ENCODE data around the gene C16orf92. TPM values are rescaled to one million over a fixed set of nuclear protein-coding genes. Genes with fewer than 3 reads are reported as not detected.

Gene C16orf92
- total RNA-seq, 1 experiment from 2014 or later = not detected

DNA sequence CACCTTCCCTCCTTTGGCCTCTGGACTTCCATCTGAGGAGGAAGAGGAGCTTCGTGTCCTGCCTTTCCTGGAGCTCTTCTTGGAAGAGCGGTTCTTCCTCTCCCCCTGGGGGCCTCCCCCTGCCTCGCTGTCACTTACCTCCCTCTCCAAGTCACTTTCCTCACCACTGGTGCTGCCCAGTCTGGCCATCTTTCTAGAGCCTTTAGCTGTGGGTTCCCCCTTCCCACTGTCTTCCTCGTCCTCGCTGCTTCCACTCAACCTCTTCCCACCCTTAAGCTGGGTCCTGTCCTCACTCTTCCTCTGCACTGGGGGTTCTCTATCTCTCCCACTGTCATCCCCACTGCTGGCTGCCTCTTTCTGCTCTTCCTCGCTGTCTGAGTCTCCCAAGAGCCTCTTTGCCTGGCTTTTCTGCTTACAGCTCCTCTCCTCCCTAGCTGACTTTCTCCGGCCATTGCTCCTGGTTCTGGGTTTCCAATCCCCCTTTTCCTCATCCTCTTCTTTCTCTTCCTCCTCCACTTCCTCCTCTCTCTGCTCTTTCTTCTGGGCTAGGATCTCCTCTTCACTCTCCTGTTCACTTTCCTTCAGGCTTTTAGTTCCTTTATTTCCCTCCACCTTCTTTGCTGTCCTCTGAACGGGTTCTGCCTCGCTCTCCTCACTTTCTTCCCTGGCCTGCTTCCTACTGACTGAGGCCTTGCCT is 28.9 kb upstream of the C16orf92 start:
- ChIA-PET POLR2A (interaction anchor here (0.6 to 1.4 kb wide), 4 partner anchors 16 to 57 kb away, joined by 3 to 4 read pairs (median 4); partner anchors contain the start of gene DOC2A), CTCF (interaction anchor here (0.6 to 1.2 kb wide), 3 partner anchors 27 to 980 kb away, joined by 4 to 5 read pairs (median 4); partner anchors contain the start of gene TBX6)
- ATAC-seq (no peak), DNase-seq (ENCODE audit: low spot score) (no peak)
- peak overlapping the region; percentile 94 for H3K4me3 Mint-ChIP-seq
- no peaks in the 10 kb centered on the region for H3K9me3 Mint-ChIP-seq
- peaks cover 11% of the 10 kb centered on the region for H3K4me1 Mint-ChIP-seq
- peaks cover 19% of the 10 kb centered on the region for H3K36me3 Mint-ChIP-seq
- no peak overlapping the region for H3K27ac Mint-ChIP-seq
- H3K27me3 Mint-ChIP-seq (ENCODE audit: low read depth) = no peaks in the 10 kb centered on the region
- TF ChIP-seq CBFB (CRISPR knock-in tag; IDR thresholded peaks at IDR 0.05; ENCODE audit: low read depth) (no peak), NFATC4 (CRISPR knock-in tag; IDR thresholded peaks at IDR 0.05) (no peak), ELF4 (CRISPR knock-in tag; IDR thresholded peaks at IDR 0.05; ENCODE audit: low read depth) (no peak), NR1H2 (CRISPR knock-in tag; IDR thresholded peaks at IDR 0.05) (no peak), ZNF317 (CRISPR knock-in tag; IDR thresholded peaks at IDR 0.05; ENCODE audit: borderline replicate concordance, low read depth) (no peak), TCF7 (CRISPR knock-in tag; IDR thresholded peaks at IDR 0.05; ENCODE audit: low read depth) (no peak), GTF2I (CRISPR knock-in tag; conservative IDR thresholded peaks at IDR 0.05) (no peak), E2F4 (CRISPR knock-in tag; IDR thresholded peaks at IDR 0.05; ENCODE audit: borderline replicate concordance, low read depth) (no peak), ZBTB21 (CRISPR knock-in tag; IDR thresholded peaks at IDR 0.05; ENCODE audit: borderline replicate concordance) (no peak), ZNF121 (CRISPR knock-in tag; IDR thresholded peaks at IDR 0.05) (no peak), JUN (CRISPR knock-in tag; IDR thresholded peaks at IDR 0.05) (no peak), ZNF396 (CRISPR knock-in tag; IDR thresholded peaks at IDR 0.05; ENCODE audit: borderline replicate concordance) (no peak), ZNF416 (CRISPR knock-in tag; IDR thresholded peaks at IDR 0.05) (no peak)
- TF ChIP-seq, protein P1, sequence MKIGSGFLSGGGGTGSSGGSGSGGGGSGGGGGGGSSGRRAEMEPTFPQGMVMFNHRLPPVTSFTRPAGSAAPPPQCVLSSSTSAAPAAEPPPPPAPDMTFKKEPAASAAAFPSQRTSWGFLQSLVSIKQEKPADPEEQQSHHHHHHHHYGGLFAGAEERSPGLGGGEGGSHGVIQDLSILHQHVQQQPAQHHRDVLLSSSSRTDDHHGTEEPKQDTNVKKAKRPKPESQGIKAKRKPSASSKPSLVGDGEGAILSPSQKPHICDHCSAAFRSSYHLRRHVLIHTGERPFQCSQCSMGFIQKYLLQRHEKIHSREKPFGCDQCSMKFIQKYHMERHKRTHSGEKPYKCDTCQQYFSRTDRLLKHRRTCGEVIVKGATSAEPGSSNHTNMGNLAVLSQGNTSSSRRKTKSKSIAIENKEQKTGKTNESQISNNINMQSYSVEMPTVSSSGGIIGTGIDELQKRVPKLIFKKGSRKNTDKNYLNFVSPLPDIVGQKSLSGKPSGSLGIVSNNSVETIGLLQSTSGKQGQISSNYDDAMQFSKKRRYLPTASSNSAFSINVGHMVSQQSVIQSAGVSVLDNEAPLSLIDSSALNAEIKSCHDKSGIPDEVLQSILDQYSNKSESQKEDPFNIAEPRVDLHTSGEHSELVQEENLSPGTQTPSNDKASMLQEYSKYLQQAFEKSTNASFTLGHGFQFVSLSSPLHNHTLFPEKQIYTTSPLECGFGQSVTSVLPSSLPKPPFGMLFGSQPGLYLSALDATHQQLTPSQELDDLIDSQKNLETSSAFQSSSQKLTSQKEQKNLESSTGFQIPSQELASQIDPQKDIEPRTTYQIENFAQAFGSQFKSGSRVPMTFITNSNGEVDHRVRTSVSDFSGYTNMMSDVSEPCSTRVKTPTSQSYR (CRISPR knock-in tag; IDR thresholded peaks at IDR 0.05) = no peak

- POLR2A ChIA-PET = interaction anchor here (0.8 to 1.4 kb wide), 7 partner anchors 16 to 132 kb away, joined by 3 to 5 read pairs (median 3); partner anchors contain the start of genes ALDOA, ASPHD1, CDIPT and DOC2A
- no peak for TF ChIP-seq ZNF416 (CRISPR knock-in tag; IDR thresholded peaks at IDR 0.05)
- TF ChIP-seq, protein P2, sequence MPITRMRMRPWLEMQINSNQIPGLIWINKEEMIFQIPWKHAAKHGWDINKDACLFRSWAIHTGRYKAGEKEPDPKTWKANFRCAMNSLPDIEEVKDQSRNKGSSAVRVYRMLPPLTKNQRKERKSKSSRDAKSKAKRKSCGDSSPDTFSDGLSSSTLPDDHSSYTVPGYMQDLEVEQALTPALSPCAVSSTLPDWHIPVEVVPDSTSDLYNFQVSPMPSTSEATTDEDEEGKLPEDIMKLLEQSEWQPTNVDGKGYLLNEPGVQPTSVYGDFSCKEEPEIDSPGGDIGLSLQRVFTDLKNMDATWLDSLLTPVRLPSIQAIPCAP (CRISPR knock-in tag; IDR thresholded peaks at IDR 0.05) = no peak; the same call in 1 of the 2 replicates
- TF ChIP-seq NR2C2 (CRISPR knock-in tag; IDR thresholded peaks at IDR 0.05) = no peak
- TF ChIP-seq RORB (CRISPR knock-in tag; IDR thresholded peaks at IDR 0.05) = no peak
- no peak for TF ChIP-seq ERG (CRISPR knock-in tag; IDR thresholded peaks at IDR 0.05)
- peak; percentile 8; the same call in 1 of the 2 replicates for TF ChIP-seq ETV6 (CRISPR knock-in tag; IDR thresholded peaks at IDR 0.05)
- TF ChIP-seq, protein P3, sequence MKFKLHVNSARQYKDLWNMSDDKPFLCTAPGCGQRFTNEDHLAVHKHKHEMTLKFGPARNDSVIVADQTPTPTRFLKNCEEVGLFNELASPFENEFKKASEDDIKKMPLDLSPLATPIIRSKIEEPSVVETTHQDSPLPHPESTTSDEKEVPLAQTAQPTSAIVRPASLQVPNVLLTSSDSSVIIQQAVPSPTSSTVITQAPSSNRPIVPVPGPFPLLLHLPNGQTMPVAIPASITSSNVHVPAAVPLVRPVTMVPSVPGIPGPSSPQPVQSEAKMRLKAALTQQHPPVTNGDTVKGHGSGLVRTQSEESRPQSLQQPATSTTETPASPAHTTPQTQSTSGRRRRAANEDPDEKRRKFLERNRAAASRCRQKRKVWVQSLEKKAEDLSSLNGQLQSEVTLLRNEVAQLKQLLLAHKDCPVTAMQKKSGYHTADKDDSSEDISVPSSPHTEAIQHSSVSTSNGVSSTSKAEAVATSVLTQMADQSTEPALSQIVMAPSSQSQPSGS (CRISPR knock-in tag; IDR thresholded peaks at IDR 0.05; ENCODE audit: borderline replicate concordance, low read depth) = no peak
- TF ChIP-seq ZNF317 (CRISPR knock-in tag; IDR thresholded peaks at IDR 0.05; ENCODE audit: borderline replicate concordance, low read depth) = no peak
- 0 out of 2 replicates have a peak, but pooled peaks have one; percentile 17 for TF ChIP-seq EMX1 (CRISPR knock-in tag; IDR thresholded peaks at IDR 0.05)
- peaks cover 17% of the 10 kb centered on the region for H3K36me3 Mint-ChIP-seq
These were observed 28.2 kb upstream of the C16orf92 start for GRCh38 chr16:29994600-29995323.

More at GRCh38 chr16:29994600-29995323, 28.2 kb upstream of the C16orf92 start:
- CTCF ChIA-PET = interaction anchor here (0.7 to 1.2 kb wide), 6 partner anchors 21 to 179 kb away, joined by 3 to 4 read pairs (median 3); partner anchors contain the start of genes CDIPT, PAGR1, TAOK2 and TBX6
- 0 out of 2 replicates have a peak overlapping the region, but pooled peaks have one; percentile 23 for H3K27ac Mint-ChIP-seq
- no peaks in the 10 kb centered on the region for H3K27me3 Mint-ChIP-seq (ENCODE audit: low read depth)
- ATAC-seq (peak; percentile 71), DNase-seq (ENCODE audit: low spot score) (peak; percentile 84)
- H3K4me3 Mint-ChIP-seq = peak overlapping the region; percentile 94
- no peaks in the 10 kb centered on the region for H3K9me3 Mint-ChIP-seq
- H3K4me1 Mint-ChIP-seq = peaks cover 15% of the 10 kb centered on the region
